Neural progenitor cell (in vitro differentiated cells): ENCODE results near the gene ITPK1. TPM values are rescaled to one million over a fixed set of nuclear protein-coding genes. Genes with fewer than 3 reads are reported as not detected.
A peak's percentile ranks its signal among the peaks of the same experiment; 100 is the strongest.

Source experiments
- DNase-seq: peaks from one replicate; pipeline ENCODE4 v3.0.0-alpha.2; 2016; ENCODE audit warnings: low spot score
- H2AFZ ChIP-seq: fragments of 200-600 bp; sonication (generic); replicated peaks from 2 replicates; pipeline ENCODE4 v1.6.1; 2016; ENCODE audit warnings: antibody characterized with exemption
- H3F3A ChIP-seq: fragments of 200-600 bp; sonication (generic); 2 replicates; pipeline ENCODE4 v1.6.1; 2016; ENCODE audit warnings: antibody characterized with exemption, low read depth
- H3K27ac ChIP-seq: fragments of 200-600 bp; sonication (generic); 2 replicates; pipeline ENCODE4 v1.5.1; 2016; ENCODE audit warnings: mild to moderate bottlenecking
- H3K27me3 ChIP-seq: fragments of 200-600 bp; sonication (generic); 2 replicates; pipeline ENCODE4 v1.6.1; 2016; ENCODE audit warnings: mild to moderate bottlenecking, moderate library complexity
- H3K36me3 ChIP-seq: fragments of 200-600 bp; sonication (generic); 2 replicates; pipeline ENCODE4 v1.5.1; 2016
- H3K4me1 ChIP-seq: fragments of 200-600 bp; sonication (generic); 2 replicates; pipeline ENCODE4 v1.6.1; 2016; ENCODE audit warnings: mixed run types
- H3K4me2 ChIP-seq: fragments of 200-600 bp; sonication (generic); 2 replicates; pipeline ENCODE4 v1.6.1; 2016
- H3K4me3 ChIP-seq: fragments of 200-600 bp; sonication (generic); 2 replicates; pipeline ENCODE4 v1.5.1; 2016
- H3K79me2 ChIP-seq: fragments of 200-600 bp; sonication (generic); 2 replicates; pipeline ENCODE4 v1.6.1; 2016; ENCODE audit warnings: low read depth
- H3K9ac ChIP-seq: fragments of 200-600 bp; sonication (generic); 2 replicates; pipeline ENCODE4 v1.6.1; 2016
- H3K9me3 ChIP-seq: fragments of 200-600 bp; sonication (generic); 2 replicates; pipeline ENCODE4 v1.5.1; 2016; ENCODE audit warnings: low read depth
- H4K20me1 ChIP-seq: fragments of 200-600 bp; sonication (generic); 2 replicates; pipeline ENCODE4 v1.6.1; 2016; ENCODE audit warnings: low read depth
- H3K27ac Mint-ChIP-seq: 3 replicates; pipeline ENCODE4 v1.8.0; 2021; ENCODE audit warnings: mixed read lengths
- H3K27me3 Mint-ChIP-seq: 2 replicates; pipeline ENCODE4 v1.8.0; 2022; ENCODE audit warnings: low read depth, mild to moderate bottlenecking, inconsistent platforms, moderate library complexity, mixed read lengths; ENCODE audit not compliant: insufficient read depth
- H3K36me3 Mint-ChIP-seq: 3 replicates; pipeline ENCODE4 v1.8.0; 2021; ENCODE audit warnings: mixed read lengths
- H3K4me1 Mint-ChIP-seq: 3 replicates; pipeline ENCODE4 v1.8.0; 2021; ENCODE audit warnings: mixed read lengths
- H3K4me3 Mint-ChIP-seq: 3 replicates; pipeline ENCODE4 v1.8.0; 2021; ENCODE audit warnings: mild to moderate bottlenecking, moderate library complexity, mixed read lengths
- H3K9me3 Mint-ChIP-seq: 3 replicates; pipeline ENCODE4 v1.8.0; 2020; ENCODE audit warnings: mixed read lengths
- EZH2 ChIP-seq: fragments of 200-600 bp; sonication (generic); IDR thresholded peaks from 2 replicates; pipeline ENCODE4 v1.6.1; 2017; ENCODE audit warnings: antibody characterized with exemption, mild to moderate bottlenecking, moderate library complexity
- EZH2phosphoT487 ChIP-seq: fragments of 200-600 bp; sonication (generic); IDR thresholded peaks from 2 replicates; pipeline ENCODE4 v1.6.1; 2017; ENCODE audit warnings: antibody characterized with exemption
- total RNA-seq: library from RNA; depleted of rRNA; stranded (reverse); fragments of >200 nt; gene quantifications from 2 replicates; pipeline ENCODE4 v1.2.3, GENCODE V29; 2015; ENCODE audit warnings: low replicate concordance
- TF ChIP-seq, protein P1 (sequence below): fragments of 200-600 bp; sonication (generic); IDR thresholded peaks from 2 replicates; pipeline ENCODE4 v1.5.1; 2017; ENCODE audit warnings: antibody characterized with exemption, mild to moderate bottlenecking

The ITPK1 gene
- total RNA-seq, 1 donor from 2014 or later: 25.8 TPM

- H4K20me1 ChIP-seq: peaks cover 52% of the 10 kb centered on the region
- DNase-seq: no peak
- no peaks in the 10 kb centered on the region for H3K27me3 ChIP-seq
- Mint-ChIP-seq H3K27ac (no peak overlapping the region), H3K4me1 (peaks cover 14% of the 10 kb centered on the region), H3K36me3 (no peaks in the 10 kb centered on the region), H3K9me3 (no peaks in the 10 kb centered on the region), H3K4me3 (no peak overlapping the region), H3K27me3 (peaks cover 8% of the 10 kb centered on the region)
- no peaks in the 10 kb centered on the region for H3K36me3 ChIP-seq
- H3F3A ChIP-seq: no peaks in the 10 kb centered on the region
- H3K4me1 ChIP-seq: no peaks in the 10 kb centered on the region
- H3K9me3 ChIP-seq: no peaks in the 10 kb centered on the region
- no peak overlapping the region for H3K4me2 ChIP-seq
- H3K27ac ChIP-seq: no peak overlapping the region
- H2AFZ ChIP-seq: no peak overlapping the region
- TF ChIP-seq EZH2: no peak
- TF ChIP-seq, protein P1, sequence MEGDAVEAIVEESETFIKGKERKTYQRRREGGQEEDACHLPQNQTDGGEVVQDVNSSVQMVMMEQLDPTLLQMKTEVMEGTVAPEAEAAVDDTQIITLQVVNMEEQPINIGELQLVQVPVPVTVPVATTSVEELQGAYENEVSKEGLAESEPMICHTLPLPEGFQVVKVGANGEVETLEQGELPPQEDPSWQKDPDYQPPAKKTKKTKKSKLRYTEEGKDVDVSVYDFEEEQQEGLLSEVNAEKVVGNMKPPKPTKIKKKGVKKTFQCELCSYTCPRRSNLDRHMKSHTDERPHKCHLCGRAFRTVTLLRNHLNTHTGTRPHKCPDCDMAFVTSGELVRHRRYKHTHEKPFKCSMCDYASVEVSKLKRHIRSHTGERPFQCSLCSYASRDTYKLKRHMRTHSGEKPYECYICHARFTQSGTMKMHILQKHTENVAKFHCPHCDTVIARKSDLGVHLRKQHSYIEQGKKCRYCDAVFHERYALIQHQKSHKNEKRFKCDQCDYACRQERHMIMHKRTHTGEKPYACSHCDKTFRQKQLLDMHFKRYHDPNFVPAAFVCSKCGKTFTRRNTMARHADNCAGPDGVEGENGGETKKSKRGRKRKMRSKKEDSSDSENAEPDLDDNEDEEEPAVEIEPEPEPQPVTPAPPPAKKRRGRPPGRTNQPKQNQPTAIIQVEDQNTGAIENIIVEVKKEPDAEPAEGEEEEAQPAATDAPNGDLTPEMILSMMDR: no peak
- no peak for TF ChIP-seq EZH2phosphoT487
- H3K9ac ChIP-seq: no peak overlapping the region
- H3K79me2 ChIP-seq: peaks cover 79% of the 10 kb centered on the region
- no peak overlapping the region for H3K4me3 ChIP-seq
These were observed 15.2 kb downstream of the ITPK1 start for GRCh38 chr14:93100570-93100969.

- Histone ChIP-seq H3K27ac (no peak overlapping the region), H3K79me2 (peaks cover 80% of the 10 kb centered on the region), H3K27me3 (no peaks in the 10 kb centered on the region), H3K4me2 (no peak overlapping the region), H4K20me1 (peaks cover 53% of the 10 kb centered on the region), H3K4me1 (no peaks in the 10 kb centered on the region), H3K9ac (no peak overlapping the region), H2AFZ (no peak overlapping the region), H3K9me3 (no peaks in the 10 kb centered on the region), H3K36me3 (no peaks in the 10 kb centered on the region), H3K4me3 (no peak overlapping the region), H3F3A (no peaks in the 10 kb centered on the region)
- Mint-ChIP-seq H3K4me1 (peaks cover 14% of the 10 kb centered on the region), H3K9me3 (no peaks in the 10 kb centered on the region), H3K27ac (peak overlapping the region; percentile 50), H3K36me3 (no peaks in the 10 kb centered on the region), H3K27me3 (peaks cover 8% of the 10 kb centered on the region), H3K4me3 (no peak overlapping the region)
- TF ChIP-seq EZH2: no peak
- TF ChIP-seq, protein P1: no peak
- TF ChIP-seq EZH2phosphoT487: no peak
- no peak for DNase-seq
These were observed 15.6 kb downstream of the ITPK1 start for GRCh38 chr14:93100100-93100499.

- no peaks in the 10 kb centered on the region for H3F3A ChIP-seq
- no peak overlapping the region for H2AFZ ChIP-seq
- DNase-seq: no peak
- TF ChIP-seq EZH2 (no peak), EZH2phosphoT487 (no peak)
- TF ChIP-seq, protein P1: no peak
- peaks cover 55% of the 10 kb centered on the region for H4K20me1 ChIP-seq
- no peaks in the 10 kb centered on the region for H3K36me3 ChIP-seq
- peaks cover 80% of the 10 kb centered on the region for H3K79me2 ChIP-seq
- peaks cover 8% of the 10 kb centered on the region for H3K27me3 Mint-ChIP-seq
- H3K9ac ChIP-seq: no peak overlapping the region
- no peaks in the 10 kb centered on the region for H3K27me3 ChIP-seq
- no peak overlapping the region for H3K27ac Mint-ChIP-seq
- peaks cover 14% of the 10 kb centered on the region for H3K4me1 Mint-ChIP-seq
- no peak overlapping the region for H3K4me3 Mint-ChIP-seq
- no peak overlapping the region for H3K27ac ChIP-seq
- H3K4me2 ChIP-seq: no peak overlapping the region
- no peaks in the 10 kb centered on the region for H3K36me3 Mint-ChIP-seq
- H3K4me1 ChIP-seq: no peaks in the 10 kb centered on the region
- no peaks in the 10 kb centered on the region for H3K9me3 Mint-ChIP-seq
- H3K4me3 ChIP-seq: no peak overlapping the region
- no peaks in the 10 kb centered on the region for H3K9me3 ChIP-seq
These were observed 16.1 kb downstream of the ITPK1 start for GRCh38 chr14:93099643-93100042.
